GM12874 (cell line): Measurements from ENCODE around the gene ANKRD66.

ENCODE experiments used
- CTCF ChIP-seq: IDR thresholded peaks from 2 replicates; pipeline ENCODE4 v1.5.1; 2011; ENCODE audit warnings: low read depth, mild to moderate bottlenecking, control low read depth, low read length, moderate library complexity; ENCODE audit not compliant: insufficient read depth

Gene ANKRD66

GRCh38 chr6:46729787-46730326 lies 16.9 kb upstream of the ANKRD66 start:
- no peak for TF ChIP-seq CTCF

- TF ChIP-seq CTCF = no peak
Observed at GRCh38 chr6:46730921-46731461, 15.7 kb upstream of the ANKRD66 start.

GRCh38 chr6:46733341-46733801 lies 13.4 kb upstream of the ANKRD66 start:
- no peak for TF ChIP-seq CTCF

- no peak for TF ChIP-seq CTCF
Observed at GRCh38 chr6:46734867-46735719, 11.6 kb upstream of the ANKRD66 start, which contains the start of gene PLA2G7. PLA2G7 (minus strand) TSS chr6:46735375; CDS start chr6:46722891, 12,484 bp downstream.

- TF ChIP-seq CTCF = no peak
Observed at GRCh38 chr6:46735720-46736031, 11.1 kb upstream of the ANKRD66 start.

- TF ChIP-seq CTCF = no peak
Observed at GRCh38 chr6:46736906-46737305, 9.8 kb upstream of the ANKRD66 start.

- no peak for TF ChIP-seq CTCF
Observed at GRCh38 chr6:46741482-46741881, 5.3 kb upstream of the ANKRD66 start.
